H1 (cell line): ENCODE results near the gene FAM170B. TPM values are rescaled to one million over a fixed set of nuclear protein-coding genes. Genes with fewer than 3 reads are reported as not detected.

ENCODE experiments used
- ATF3 ChIP-seq: IDR thresholded peaks from 2 replicates; pipeline ENCODE4 v1.6.1; 2011; ENCODE audit warnings: low read depth, mild to moderate bottlenecking, low read length; ENCODE audit not compliant: insufficient read depth
- JUN ChIP-seq: IDR thresholded peaks from 2 replicates; pipeline ENCODE4 v1.6.1; 2011; ENCODE audit warnings: low read depth, mild to moderate bottlenecking, improper control_type of control experiment, low read length
- RAD21 ChIP-seq, 2 experiments: IDR thresholded peaks in 1 of 2; conservative IDR thresholded peaks in 1 of 2; 2 replicates each; pipeline ENCODE4 v1.6.1; 2011; ENCODE audit warnings: low read depth in 2 of 2, low read length in 2 of 2, improper control_type of control experiment in 1 of 2, inconsistent platforms in 1 of 2, mild to moderate bottlenecking in 1 of 2, moderate library complexity in 1 of 2
- RNF2 ChIP-seq: fragments of 200-900, 300-1000 bp; sonication (generic); IDR thresholded peaks from 2 replicates; pipeline ENCODE4 v1.7.1; 2016; ENCODE audit warnings: borderline replicate concordance, low read depth, mild to moderate bottlenecking, antibody characterized with exemption, low read length; ENCODE audit not compliant: poor library complexity, severe bottlenecking; ENCODE audit errors: missing control alignments
- SIN3A ChIP-seq, 2 experiments: IDR thresholded peaks in 1 of 2; conservative IDR thresholded peaks in 1 of 2; 2 replicates each; pipeline ENCODE4 v1.6.1; 2011 to 2012; ENCODE audit warnings: low read length in 2 of 2, improper control_type of control experiment in 1 of 2, low read depth in 1 of 2, mild to moderate bottlenecking in 1 of 2
- SUZ12 ChIP-seq: fragments of 200-600 bp; sonication (generic); IDR thresholded peaks from 2 replicates; pipeline ENCODE4 v1.6.1; 2012; ENCODE audit warnings: mild to moderate bottlenecking, inconsistent platforms, low read length, moderate library complexity, mixed read lengths
- polyA plus RNA-seq, 7 experiments: library from polyadenylated mRNA; depleted of rRNA in 3 of 7; stranded (reverse) in 5 of 7; unstranded in 2 of 7; fragments of >200 nt in 5 of 7; fragments of 200-250 nt in 2 of 7; gene quantifications; 1 replicate in 5 of 7; 2 replicates in 1 of 7; 4 replicates in 1 of 7; pipeline versions ENCODE4 v1.2.1 to v1.2.3, GENCODE V29; 2011 to 2013; ENCODE audit warnings: missing spikeins in 2 of 7, mixed read lengths in 2 of 7
- total RNA-seq: library from RNA; stranded (reverse); fragmentation: NEBNext Ultra II Directional; extraction: Animal tissue kit (Norgen Biotek cat#: 25700); gene quantifications from 2 replicates; pipeline ENCODE4 v1.2.1, GENCODE V29; 2021

The FAM170B gene
- total and polyA plus RNA-seq, 2 of the 8 experiments (the other 6 are each of a cell fraction or from before 2014, with no cell fraction given): not detected

- no peak for TF ChIP-seq ATF3
- no peak for TF ChIP-seq RAD21 (IDR thresholded peaks at IDR 0.05 in 1 of 2, conservative IDR thresholded peaks at IDR 0.05 in 1 of 2; ENCODE audit: low read depth in 2 of 2, low read length in 2 of 2)
- no peak for TF ChIP-seq JUN
- no peak for TF ChIP-seq RNF2
- no peak for TF ChIP-seq SIN3A (conservative IDR thresholded peaks at IDR 0.05 in 1 of 2, IDR thresholded peaks at IDR 0.05 in 1 of 2; ENCODE audit: low read depth in 1 of 2, low read length in 2 of 2)
- no peak for TF ChIP-seq SUZ12
Measured at GRCh38 chr10:49153971-49154370, 20.1 kb upstream of the FAM170B start (continued).
